ENCODE measurements around the gene CAT. TPM values are rescaled to one million over a fixed set of nuclear protein-coding genes. Genes with fewer than 3 reads are reported as not detected.

CAT gene
- polyA plus RNA-seq, 1 of the 3 experiments (the other 2 are of a cell fraction): 26.6 TPM

GRCh38 chr11:34501500-34501899 is 62.8 kb downstream of the CAT start:
- DNase-seq: no peak
- ChIA-PET CTCF (interaction anchor here (0.6 to 4.6 kb wide), 6 partner anchors 8 to 426 kb away, joined by 3 to 28 read pairs (median 3); partner anchors contain the start of gene ELF5), POLR2A (no interaction called here)
- Histone ChIP-seq H3K9ac (no peak overlapping the region), H3K9me3 (no peaks in the 10 kb centered on the region), H3K79me2 (ENCODE audit: insufficient read depth) (no peaks in the 10 kb centered on the region), H3K27me3 (ENCODE audit: insufficient read depth) (no peaks in the 10 kb centered on the region), H2AFZ (ENCODE audit: low read depth) (no peak overlapping the region), H3K27ac (ENCODE audit: low read depth in 2 of 2, low read length in 1 of 2) (no peak overlapping the region), H3K4me2 (no peak overlapping the region), H3K36me3 (replicated peaks in 1 of 2; ENCODE audit: control insufficient read depth in 1 of 2, insufficient read depth in 2 of 2, low read length in 1 of 2) (no peaks in the 10 kb centered on the region), H3K9me2 (no peaks in the 10 kb centered on the region), H4K20me1 (ENCODE audit: insufficient read depth) (no peaks in the 10 kb centered on the region), H3F3A (replicated peaks; ENCODE audit: insufficient read depth) (no peaks in the 10 kb centered on the region), H3K4me1 (ENCODE audit: control insufficient read depth in 1 of 2, insufficient read depth in 2 of 2, low read depth in 1 of 2, low read length in 1 of 2) (peaks cover 0 to 2% of the 10 kb centered on the region in 2 experiments; a peak in 1 of 4 replicates), H3K4me3 (ENCODE audit: low read depth in 2 of 2, low read length in 1 of 2) (no peak overlapping the region)
- TF ChIP-seq, protein P1, sequence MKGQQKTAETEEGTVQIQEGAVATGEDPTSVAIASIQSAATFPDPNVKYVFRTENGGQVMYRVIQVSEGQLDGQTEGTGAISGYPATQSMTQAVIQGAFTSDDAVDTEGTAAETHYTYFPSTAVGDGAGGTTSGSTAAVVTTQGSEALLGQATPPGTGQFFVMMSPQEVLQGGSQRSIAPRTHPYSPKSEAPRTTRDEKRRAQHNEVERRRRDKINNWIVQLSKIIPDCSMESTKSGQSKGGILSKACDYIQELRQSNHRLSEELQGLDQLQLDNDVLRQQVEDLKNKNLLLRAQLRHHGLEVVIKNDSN (IDR thresholded peaks at IDR 0.05; ENCODE audit: borderline replicate concordance, low read depth): no peak
- TF ChIP-seq GATA2 (CRISPR knock-in tag; IDR thresholded peaks at IDR 0.05): no peak
- no peak for TF ChIP-seq CTCF (IDR thresholded peaks at IDR 0.05)
- TF ChIP-seq MAX (IDR thresholded peaks at IDR 0.05; ENCODE audit: low read depth): no peak
- TF ChIP-seq, protein P2, sequence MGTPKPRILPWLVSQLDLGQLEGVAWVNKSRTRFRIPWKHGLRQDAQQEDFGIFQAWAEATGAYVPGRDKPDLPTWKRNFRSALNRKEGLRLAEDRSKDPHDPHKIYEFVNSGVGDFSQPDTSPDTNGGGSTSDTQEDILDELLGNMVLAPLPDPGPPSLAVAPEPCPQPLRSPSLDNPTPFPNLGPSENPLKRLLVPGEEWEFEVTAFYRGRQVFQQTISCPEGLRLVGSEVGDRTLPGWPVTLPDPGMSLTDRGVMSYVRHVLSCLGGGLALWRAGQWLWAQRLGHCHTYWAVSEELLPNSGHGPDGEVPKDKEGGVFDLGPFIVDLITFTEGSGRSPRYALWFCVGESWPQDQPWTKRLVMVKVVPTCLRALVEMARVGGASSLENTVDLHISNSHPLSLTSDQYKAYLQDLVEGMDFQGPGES (IDR thresholded peaks at IDR 0.05; ENCODE audit: low read depth, low read length): no peak
- no peak for TF ChIP-seq NFIC (IDR thresholded peaks at IDR 0.05; ENCODE audit: borderline replicate concordance)
- TF ChIP-seq RCOR1 (IDR thresholded peaks at IDR 0.05; ENCODE audit: low read length): no peak
- no peak for TF ChIP-seq SIN3A (IDR thresholded peaks at IDR 0.05; ENCODE audit: borderline replicate concordance, low read depth, low read length)
- TF ChIP-seq CHD2 (IDR thresholded peaks at IDR 0.05; ENCODE audit: low read length, partially characterized antibody): no peak
- TF ChIP-seq EZH2phosphoT487 (IDR thresholded peaks at IDR 0.05; ENCODE audit: borderline replicate concordance, low read depth): no peak
- TF ChIP-seq TCF12 (IDR thresholded peaks at IDR 0.05): no peak
- no peak for TF ChIP-seq NRF1 (IDR thresholded peaks at IDR 0.05; ENCODE audit: low read depth, low read length)
- TF ChIP-seq JUND (IDR thresholded peaks at IDR 0.05): no peak
- TF ChIP-seq, protein P3, sequence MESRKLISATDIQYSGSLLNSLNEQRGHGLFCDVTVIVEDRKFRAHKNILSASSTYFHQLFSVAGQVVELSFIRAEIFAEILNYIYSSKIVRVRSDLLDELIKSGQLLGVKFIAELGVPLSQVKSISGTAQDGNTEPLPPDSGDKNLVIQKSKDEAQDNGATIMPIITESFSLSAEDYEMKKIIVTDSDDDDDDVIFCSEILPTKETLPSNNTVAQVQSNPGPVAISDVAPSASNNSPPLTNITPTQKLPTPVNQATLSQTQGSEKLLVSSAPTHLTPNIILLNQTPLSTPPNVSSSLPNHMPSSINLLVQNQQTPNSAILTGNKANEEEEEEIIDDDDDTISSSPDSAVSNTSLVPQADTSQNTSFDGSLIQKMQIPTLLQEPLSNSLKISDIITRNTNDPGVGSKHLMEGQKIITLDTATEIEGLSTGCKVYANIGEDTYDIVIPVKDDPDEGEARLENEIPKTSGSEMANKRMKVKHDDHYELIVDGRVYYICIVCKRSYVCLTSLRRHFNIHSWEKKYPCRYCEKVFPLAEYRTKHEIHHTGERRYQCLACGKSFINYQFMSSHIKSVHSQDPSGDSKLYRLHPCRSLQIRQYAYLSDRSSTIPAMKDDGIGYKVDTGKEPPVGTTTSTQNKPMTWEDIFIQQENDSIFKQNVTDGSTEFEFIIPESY (IDR thresholded peaks at IDR 0.05; ENCODE audit: borderline replicate concordance, low read depth): no peak
- TF ChIP-seq MXI1 (IDR thresholded peaks at IDR 0.05; ENCODE audit: low read depth, low read length): no peak
- 65% methylated on average over 4 of the region's 4 CpGs for WGBS (ENCODE audit: low lambda C conversion rate)
